ENCODE measurements around the gene NPW.
"Not testable (repeated sequence)": the region's sequence is repeated elsewhere in the genome, so short reads cannot be mapped to it uniquely, and the experiment has no call there.

The NPW gene

GRCh38 chr16:2007081-2007836, 12.3 kb upstream of the NPW start:
- no peak for TF ChIP-seq CTCF (IDR thresholded peaks at IDR 0.05; ENCODE audit: control extremely low read depth, extremely low read depth, low read depth, missing control alignments)
- DNase-seq (ENCODE audit: extremely low spot score): no peak
- ChIA-PET CTCF (interaction anchor here (0.8 to 1.9 kb wide), 3 partner anchors 11 to 188 kb away, joined by 3 to 4 read pairs (median 4); no protein-coding TSS in a partner anchor), POLR2A (interaction anchor here (2.8 kb wide), 1 partner anchor 148 kb away, joined by 13 read pairs; the partner anchor contains the start of gene TRAF7)

GRCh38 chr16:2008009-2008526, 11.5 kb upstream of the NPW start:
- no peak for DNase-seq (ENCODE audit: extremely low spot score)
- CTCF ChIA-PET: interaction anchor here (0.8 to 1.9 kb wide), 6 partner anchors 12 to 187 kb away, joined by 3 to 4 read pairs (median 4); partner anchors contain the start of genes NTHL1 and TSC2
- POLR2A ChIA-PET: interaction anchor here (2.8 kb wide), 1 partner anchor 147 kb away, joined by 13 read pairs; the partner anchor contains the start of gene TRAF7
- no peak for TF ChIP-seq CTCF (IDR thresholded peaks at IDR 0.05; ENCODE audit: control extremely low read depth, extremely low read depth, low read depth, missing control alignments)

GRCh38 chr16:2008631-2009163, 10.9 kb upstream of the NPW start:
- DNase-seq (ENCODE audit: extremely low spot score): no peak

GRCh38 chr16:2009164-2009711, 10.3 kb upstream of the NPW start:
- CTCF ChIA-PET: interaction anchor here (1.0 to 1.9 kb wide), 8 partner anchors 11 to 303 kb away, joined by 3 to 6 read pairs (median 4); partner anchors contain the start of genes MAPK8IP3, NPW, NTHL1 and TSC2

More at GRCh38 chr16:2008631-2009163, 10.9 kb upstream of the NPW start:
- CTCF ChIA-PET: interaction anchor here (0.9 to 1.9 kb wide), 9 partner anchors 11 to 302 kb away, joined by 3 to 6 read pairs (median 4); partner anchors contain the start of genes MAPK8IP3, NPW, NTHL1 and TSC2
- POLR2A ChIA-PET: interaction anchor here (2.8 kb wide), 1 partner anchor 146 kb away, joined by 13 read pairs; the partner anchor contains the start of gene TRAF7
- TF ChIP-seq CTCF (IDR thresholded peaks at IDR 0.05; ENCODE audit: control extremely low read depth, extremely low read depth, low read depth, missing control alignments): no peak

GRCh38 chr16:2009791-2010510, 9.6 kb upstream of the NPW start, which contains the start of gene ZNF598:
TSS of gene ZNF598 (minus strand) at chr16:2009821.
- peak; percentile 97 for DNase-seq (ENCODE audit: extremely low spot score)
- ChIA-PET POLR2A (interaction anchor here (2.8 kb wide), 1 partner anchor 145 kb away, joined by 13 read pairs; the partner anchor contains the start of gene TRAF7), CTCF (no interaction called here)
- TF ChIP-seq CTCF (IDR thresholded peaks at IDR 0.05; ENCODE audit: control extremely low read depth, extremely low read depth, low read depth, missing control alignments): no peak

More at GRCh38 chr16:2009164-2009711, 10.3 kb upstream of the NPW start:
- no peak for DNase-seq (ENCODE audit: extremely low spot score)
- POLR2A ChIA-PET: interaction anchor here (2.8 kb wide), 1 partner anchor 146 kb away, joined by 13 read pairs; the partner anchor contains the start of gene TRAF7
- no peak for TF ChIP-seq CTCF (IDR thresholded peaks at IDR 0.05; ENCODE audit: control extremely low read depth, extremely low read depth, low read depth, missing control alignments)

GRCh38 chr16:2011726-2012125, 7.9 kb upstream of the NPW start:
- CTCF ChIA-PET: interaction anchor here (1.1 to 4.4 kb wide), 3 partner anchors 8 to 128 kb away, joined by 4 to 34 read pairs (median 16); no protein-coding TSS in a partner anchor
- POLR2A ChIA-PET: interaction anchor here (0.7 to 1.9 kb wide), 2 partner anchors 13 to 144 kb away, joined by 5 read pairs; partner anchors contain the start of gene TRAF7
- not testable (repeated sequence) for DNase-seq (ENCODE audit: extremely low spot score)
